Spleen (tissue), 11 donors: ENCODE data around the gene KARS1. TPM values are rescaled to one million over a fixed set of nuclear protein-coding genes. Genes with fewer than 3 reads are reported as not detected.

ENCODE experiments used
- DNase-seq: peaks from one replicate; pipeline ENCODE4 v3.0.0-alpha.2; 2020
- H3K27ac ChIP-seq, 8 donors: fragments of 200-600 bp; sonication (generic) in 7 of 8; 1 replicate in 4 of 8; 2 replicates in 4 of 8; pipeline versions ENCODE4 v1.5.0 to v1.8.0; 2016 to 2021; ENCODE audit warnings: inconsistent platforms in 4 of 8, mild to moderate bottlenecking in 4 of 8, moderate library complexity in 1 of 8
- H3K27me3 ChIP-seq, 7 donors: fragments of 200-600 bp; sonication (generic) in 6 of 7; replicated peaks in 1 of 7; 1 replicate in 4 of 7; 2 replicates in 3 of 7; pipeline versions ENCODE4 v1.5.0 to v1.8.0; 2016 to 2021; ENCODE audit warnings: inconsistent platforms in 3 of 7, mild to moderate bottlenecking in 1 of 7
- H3K36me3 ChIP-seq, 6 donors: fragments of 200-600 bp; sonication (generic) in 5 of 6; 1 replicate in 4 of 6; 2 replicates in 2 of 6; pipeline versions ENCODE4 v1.5.0 to v1.8.0; 2016 to 2021; ENCODE audit warnings: inconsistent platforms in 2 of 6
- H3K4me1 ChIP-seq, 6 donors: fragments of 200-600 bp; sonication (generic) in 5 of 6; 1 replicate in 3 of 6; 2 replicates in 3 of 6; pipeline versions ENCODE4 v1.5.0 to v1.8.0; 2016 to 2021; ENCODE audit warnings: inconsistent platforms in 3 of 6
- H3K4me3 ChIP-seq, 8 donors: fragments of 200-600 bp; sonication (generic) in 7 of 8; 1 replicate in 4 of 8; 2 replicates in 4 of 8; pipeline versions ENCODE4 v1.5.0 to v1.8.0; 2016 to 2021; ENCODE audit warnings: inconsistent platforms in 4 of 8, mild to moderate bottlenecking in 4 of 8, moderate library complexity in 2 of 8
- H3K9me3 ChIP-seq, 8 donors: fragments of 200-600 bp; sonication (generic) in 7 of 8; 1 replicate in 4 of 8; 2 replicates in 4 of 8; pipeline versions ENCODE4 v1.5.0 to v1.8.0; 2016 to 2021; ENCODE audit warnings: inconsistent platforms in 4 of 8
- POLR2A ChIP-seq, 3 donors: fragments of 450-650 bp; IDR thresholded peaks; one replicate each; pipeline ENCODE4 v1.5.1; 2017; ENCODE audit warnings: antibody characterized with exemption in 3 of 3, mild to moderate bottlenecking in 1 of 3
- POLR2AphosphoS5 ChIP-seq, 3 donors: sonication (generic); formaldehyde crosslinking; IDR thresholded peaks; one replicate each; pipeline ENCODE4 v1.5.1; 2017; ENCODE audit warnings: antibody characterized with exemption in 3 of 3
- WGBS, 5 donors: extraction: QIAGEN DNeasy Blood & Tissue Kit in 3 of 5; methylation state at CpG; one replicate each; pipeline versions ENCODE4 v1.1.5 to v1.1.7; 2013 to 2018; 5-methylcytosine and 5-hydroxymethylcytosine counted together
- intact Hi-C: fragments of 100-400 bp; cut with DNase I; formaldehyde crosslinking; loops from one replicate; pipeline ENCODE4 v1.15.0; 2023; ENCODE audit warnings: low total_unique reads
- polyA plus RNA-seq, 3 donors: library from polyadenylated mRNA; stranded (reverse); fragments of 200-250 nt; gene quantifications; one replicate each; pipeline ENCODE4 v1.2.1, GENCODE V29; 2013
- total RNA-seq, 7 donors: library from RNA; depleted of rRNA in 3 of 7; stranded (reverse); fragments of >200 nt in 3 of 7; fragmentation: NEBNext Ultra II Directional in 4 of 7; extraction: Animal tissue kit (Norgen Biotek cat#: 25700) in 4 of 7; gene quantifications; one replicate each; pipeline versions ENCODE4 v1.1.0 to v1.2.1, GENCODE V29; 2016 to 2021
- TF ChIP-seq, protein P1 (sequence below), 11 experiments: fragments of 200-600 bp in 7 of 11; fragments of 450-650 bp in 4 of 11; sonication (generic) in 4 of 11; IDR thresholded peaks in 8 of 11; conservative IDR thresholded peaks in 3 of 11; 1 replicate in 7 of 11; 2 replicates in 4 of 11; pipeline versions ENCODE4 v1.4.0 to v1.8.0; 2016 to 2021; ENCODE audit warnings: antibody characterized with exemption in 11 of 11, inconsistent platforms in 4 of 11, mild to moderate bottlenecking in 1 of 11
- donor health status: healthy with polysubstance abuse.
- donor health status: DM: no; HTN: no; CAD: no; lungs with moderate emphysema.
- donor health status: DM: no; HTN: no; CAD: no.
- donor health status: Bipolar disorder and iron deficiency.
- donor health status: healthy.
- donor health status: DM: no; HTN: no; CAD: no.
- donor health status: DM: yes; HTN: yes; CAD: no.

Gene KARS1
- total and polyA plus RNA-seq, 10 donors, result 63.7 to 97.7 (median 87.6) TPM

DNA sequence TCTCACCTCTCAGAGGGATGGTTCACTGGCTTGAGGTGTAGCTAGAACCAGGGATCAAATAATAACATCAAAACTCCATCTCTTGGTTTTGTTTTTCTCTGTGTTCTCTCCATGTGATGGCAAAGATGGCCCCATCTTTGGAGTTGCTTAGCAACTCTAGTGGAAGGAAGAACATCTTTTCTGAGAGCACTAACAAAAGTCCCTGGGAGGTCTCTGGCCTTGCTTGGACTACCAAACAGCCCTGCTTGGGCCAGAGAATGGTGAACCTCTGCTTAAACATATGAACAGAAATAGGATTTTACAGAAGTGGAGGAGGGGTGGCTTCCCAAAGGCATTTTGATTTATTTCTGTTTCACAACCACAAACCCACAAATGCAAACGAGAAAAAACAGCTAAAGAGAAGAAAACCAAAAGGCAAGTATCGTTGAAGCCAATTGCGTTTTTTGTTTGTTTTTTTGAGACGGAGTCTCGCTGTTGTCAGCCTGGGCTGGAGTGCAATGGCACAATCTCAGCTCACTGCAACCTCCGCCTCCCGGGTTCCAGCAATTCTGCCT, 68.1 kb downstream of the KARS1 start:
- Histone ChIP-seq H3K36me3 (peaks cover 0 to 73% (median 51%) of the 10 kb centered on the region in 6 donors), H3K9me3 (no peaks in the 10 kb centered on the region), H3K27me3 (no peaks in the 10 kb centered on the region), H3K4me3 (no peak overlapping the region), H3K4me1 (peaks cover 0 to 46% (median 14%) of the 10 kb centered on the region in 6 donors), H3K27ac (no peak overlapping the region)
- no peak for TF ChIP-seq POLR2AphosphoS5 (IDR thresholded peaks at IDR 0.05)
- no peak for TF ChIP-seq POLR2A (IDR thresholded peaks at IDR 0.05)
- TF ChIP-seq, protein P1, sequence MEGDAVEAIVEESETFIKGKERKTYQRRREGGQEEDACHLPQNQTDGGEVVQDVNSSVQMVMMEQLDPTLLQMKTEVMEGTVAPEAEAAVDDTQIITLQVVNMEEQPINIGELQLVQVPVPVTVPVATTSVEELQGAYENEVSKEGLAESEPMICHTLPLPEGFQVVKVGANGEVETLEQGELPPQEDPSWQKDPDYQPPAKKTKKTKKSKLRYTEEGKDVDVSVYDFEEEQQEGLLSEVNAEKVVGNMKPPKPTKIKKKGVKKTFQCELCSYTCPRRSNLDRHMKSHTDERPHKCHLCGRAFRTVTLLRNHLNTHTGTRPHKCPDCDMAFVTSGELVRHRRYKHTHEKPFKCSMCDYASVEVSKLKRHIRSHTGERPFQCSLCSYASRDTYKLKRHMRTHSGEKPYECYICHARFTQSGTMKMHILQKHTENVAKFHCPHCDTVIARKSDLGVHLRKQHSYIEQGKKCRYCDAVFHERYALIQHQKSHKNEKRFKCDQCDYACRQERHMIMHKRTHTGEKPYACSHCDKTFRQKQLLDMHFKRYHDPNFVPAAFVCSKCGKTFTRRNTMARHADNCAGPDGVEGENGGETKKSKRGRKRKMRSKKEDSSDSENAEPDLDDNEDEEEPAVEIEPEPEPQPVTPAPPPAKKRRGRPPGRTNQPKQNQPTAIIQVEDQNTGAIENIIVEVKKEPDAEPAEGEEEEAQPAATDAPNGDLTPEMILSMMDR (IDR thresholded peaks at IDR 0.05 in 8 of 11, conservative IDR thresholded peaks at IDR 0.05 in 3 of 11), result no peak
- no peak for DNase-seq
- 50 to 63% (median 55%) methylated on average over 7 of the region's 7 CpGs for WGBS, 5 donors
- intact Hi-C loops, result no loop called here

DNA sequence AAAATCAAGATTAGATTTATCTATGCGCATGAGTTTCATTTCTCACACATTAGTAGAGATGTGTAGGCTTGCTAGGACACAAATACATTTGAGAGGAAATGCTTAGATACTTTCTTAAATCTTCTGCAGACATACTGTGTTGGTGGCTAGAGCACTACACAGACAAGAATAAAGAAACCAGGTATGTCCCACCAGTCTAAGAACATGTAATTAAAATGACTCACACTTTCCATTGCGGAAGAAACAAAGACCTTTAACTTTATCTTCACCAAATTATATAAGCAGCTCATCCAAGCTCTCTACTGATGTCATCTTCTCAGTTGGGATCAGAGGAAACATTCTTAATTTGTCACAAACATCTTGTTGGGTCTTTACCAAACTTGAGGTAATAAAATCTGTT, 68.7 kb downstream of the KARS1 start:
- Histone ChIP-seq H3K27me3 (no peaks in the 10 kb centered on the region), H3K27ac (no peak overlapping the region), H3K36me3 (peaks cover 0 to 79% (median 58%) of the 10 kb centered on the region in 6 donors), H3K9me3 (no peaks in the 10 kb centered on the region), H3K4me1 (peaks cover 0 to 46% (median 18%) of the 10 kb centered on the region in 6 donors), H3K4me3 (no peak overlapping the region)
- DNase-seq, result no peak
- WGBS, 5 donors, result 94 to 99% (median 96%) methylated on average over 2 of the region's 2 CpGs
- TF ChIP-seq POLR2AphosphoS5 (IDR thresholded peaks at IDR 0.05) (no peak), POLR2A (IDR thresholded peaks at IDR 0.05) (no peak)
- TF ChIP-seq, protein P1 (IDR thresholded peaks at IDR 0.05 in 8 of 11, conservative IDR thresholded peaks at IDR 0.05 in 3 of 11), result no peak
- intact Hi-C loops, result no loop called here

DNA sequence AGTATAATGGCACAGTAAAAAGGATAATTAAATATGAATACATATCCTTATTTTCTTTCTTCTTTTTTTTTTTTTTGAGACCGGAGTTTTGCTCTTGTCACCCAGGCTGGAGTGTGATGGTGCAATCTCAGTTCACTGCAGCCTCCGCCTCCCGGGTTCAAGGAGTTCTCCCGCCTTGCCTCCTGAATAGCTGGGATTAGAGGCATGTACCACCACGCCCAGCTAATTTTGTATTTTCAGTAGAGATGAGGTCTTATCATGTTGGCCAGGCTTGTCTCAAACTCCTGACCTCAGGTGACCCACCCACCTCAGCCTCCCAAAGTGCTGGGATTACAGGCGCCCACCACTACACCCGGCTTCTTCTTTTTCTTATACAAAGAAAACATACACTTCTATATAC, 69.3 kb downstream of the KARS1 start:
- Histone ChIP-seq H3K27ac (no peak overlapping the region), H3K4me1 (peaks cover 0 to 50% (median 24%) of the 10 kb centered on the region in 6 donors), H3K27me3 (no peaks in the 10 kb centered on the region), H3K4me3 (no peak overlapping the region), H3K9me3 (no peaks in the 10 kb centered on the region), H3K36me3 (peaks cover 0 to 84% (median 63%) of the 10 kb centered on the region in 6 donors)
- DNase-seq, result no peak
- WGBS, 5 donors, result 91 to 96% (median 94%) methylated on average over 7 of the region's 7 CpGs
- TF ChIP-seq POLR2AphosphoS5 (IDR thresholded peaks at IDR 0.05), result no peak
- TF ChIP-seq POLR2A (IDR thresholded peaks at IDR 0.05), result no peak
- TF ChIP-seq, protein P1 (IDR thresholded peaks at IDR 0.05 in 8 of 11, conservative IDR thresholded peaks at IDR 0.05 in 3 of 11), result no peak
- intact Hi-C loops, result no loop called here

Other genes starting within 250 kb of the KARS1 start
- gene CFDP1, start 214.2 kb downstream of the KARS1 start, total RNA-seq, result 100 to 1,000 TPM in 6 of 7 donors, 10 to 100 TPM in 1; 56.1 to 153 (median 108) TPM
- 100 to 1,000 TPM; 101 to 222 (median 108) TPM for gene CFDP1, start 214.2 kb downstream of the KARS1 start, polyA plus RNA-seq
- 10 to 100 TPM; 26.3 to 54.0 (median 34.2) TPM for gene TMEM170A, start 183.0 kb downstream of the KARS1 start, total RNA-seq
- 10 to 100 TPM in 1 of 3 donors, 1 to 10 TPM in 2; 6.1 to 12.0 (median 6.4) TPM for gene TMEM170A, start 183.0 kb downstream of the KARS1 start, polyA plus RNA-seq
- under 1 TPM in 6 of 7 donors, not detected in 1; 0.17 to 0.66 (median 0.26) TPM for gene CHST6, start 152.2 kb downstream of the KARS1 start, total RNA-seq
- under 1 TPM; under 0.01 to 0.06 (median 0.02) TPM for gene CHST6, start 152.2 kb downstream of the KARS1 start, polyA plus RNA-seq
- under 1 TPM in 2 of 7 donors, not detected in 5; 0.18 to 0.20 TPM for gene CHST5, start 111.6 kb downstream of the KARS1 start, total RNA-seq
- gene CHST5, start 111.6 kb downstream of the KARS1 start, polyA plus RNA-seq, result under 1 TPM; 0.03 to 0.07 (median 0.06) TPM
- gene TMEM231, start 91.4 kb downstream of the KARS1 start, total RNA-seq, result 1 to 10 TPM; 2.7 to 6.7 (median 3.5) TPM
- 1 to 10 TPM; 2.2 to 3.3 (median 2.3) TPM for gene TMEM231, start 91.4 kb downstream of the KARS1 start, polyA plus RNA-seq
- 100 to 1,000 TPM; 111 to 133 (median 119) TPM for gene GABARAPL2, start 81.3 kb downstream of the KARS1 start, total RNA-seq
- 100 to 1,000 TPM in 2 of 3 donors, 10 to 100 TPM in 1; 86.6 to 169 (median 130) TPM for gene GABARAPL2, start 81.3 kb downstream of the KARS1 start, polyA plus RNA-seq
- 100 to 1,000 TPM in 1 of 7 donors, 10 to 100 TPM in 6; 42.5 to 120 (median 65.5) TPM for gene ADAT1, start 24.4 kb downstream of the KARS1 start, total RNA-seq
- gene ADAT1, start 24.4 kb downstream of the KARS1 start, polyA plus RNA-seq, result 10 to 100 TPM; 13.2 to 18.3 (median 14.5) TPM
- gene TERF2IP, start 108 bp upstream of the KARS1 start, total RNA-seq, result 10 to 100 TPM; 66.5 to 90.1 (median 75.4) TPM
- 10 to 100 TPM; 42.8 to 71.0 (median 64.4) TPM for gene TERF2IP, start 108 bp upstream of the KARS1 start, polyA plus RNA-seq
- not detected for gene CPHXL2, start 29.3 kb upstream of the KARS1 start, total RNA-seq
- gene CPHXL2, start 29.3 kb upstream of the KARS1 start, polyA plus RNA-seq, result under 1 TPM in 1 of 3 donors, not detected in 2; 0.06 TPM
- not detected for gene DUXB, start 53.8 kb upstream of the KARS1 start, total RNA-seq
- gene DUXB, start 53.8 kb upstream of the KARS1 start, polyA plus RNA-seq, result not detected
- not detected for gene CPHXL, start 78.8 kb upstream of the KARS1 start, total RNA-seq
- not detected for gene CPHXL, start 78.8 kb upstream of the KARS1 start, polyA plus RNA-seq